Endometrium (tissue), 2 donors: ENCODE results near the gene PHF19.

ENCODE experiments used
- FAIRE-seq: peaks from 2 replicates; lab custom pipeline; 2012; peaks lifted over from hg19 to GRCh38; lab: Jason Lieb, UNC
- donor health status: control.
- donor health status: control.

Gene PHF19

GRCh38 chr9:120891884-120892747 lies 15.1 kb upstream of the PHF19 start:
- no peak for FAIRE-seq

- no peak for FAIRE-seq
Measured at GRCh38 chr9:120891245-120891883, 14.4 kb upstream of the PHF19 start.

GRCh38 chr9:120890320-120891244 lies 13.6 kb upstream of the PHF19 start:
- no peak for FAIRE-seq

- FAIRE-seq, result no peak
Measured at GRCh38 chr9:120889606-120890271, 12.8 kb upstream of the PHF19 start.

GRCh38 chr9:120888626-120889025 lies 11.6 kb upstream of the PHF19 start:
- FAIRE-seq, result no peak

- FAIRE-seq, result no peak
Measured at GRCh38 chr9:120886490-120886967, 9.5 kb upstream of the PHF19 start.

- no peak for FAIRE-seq
Measured at GRCh38 chr9:120885958-120886357, 9.0 kb upstream of the PHF19 start.

- FAIRE-seq, result no peak
Measured at GRCh38 chr9:120885457-120885856, 8.5 kb upstream of the PHF19 start.

- no peak for FAIRE-seq
Measured at GRCh38 chr9:120883608-120883996, 6.6 kb upstream of the PHF19 start.

GRCh38 chr9:120882935-120883607 lies 6.1 kb upstream of the PHF19 start:
- no peak for FAIRE-seq

- FAIRE-seq, result no peak
Measured at GRCh38 chr9:120879446-120879845, 2.5 kb upstream of the PHF19 start.

GRCh38 chr9:120878188-120879130 lies 1.5 kb upstream of the PHF19 start:
- no peak for FAIRE-seq

GRCh38 chr9:120877276-120878034 lies 467 bp upstream of the PHF19 start:
- FAIRE-seq, result no peak

GRCh38 chr9:120875954-120876841 lies 790 bp downstream of the PHF19 start:
- no peak for FAIRE-seq

GRCh38 chr9:120875643-120875953 lies 1.4 kb downstream of the PHF19 start:
- FAIRE-seq, result no peak

- FAIRE-seq, result no peak
Measured at GRCh38 chr9:120875195-120875565, 1.8 kb downstream of the PHF19 start.

- FAIRE-seq, result no peak
Measured at GRCh38 chr9:120874226-120875194, 2.5 kb downstream of the PHF19 start.
